ENCODE results near the gene EOLA2.
"Not testable (repeated sequence)": the region's sequence is repeated elsewhere in the genome, so short reads cannot be mapped to it uniquely, and the experiment has no call there.

EOLA2 gene

GRCh38 chrX:149938427-149938880, at the start of gene EOLA2:
TSS of gene EOLA2 (minus strand) at chrX:149938491. CDS start at chrX:149933874, 4,617 bp downstream.
- DNase-seq, result peak; percentile 40 to 97 (median 91)

- no peak for DNase-seq
Measured at GRCh38 chrX:149987613-149988012, 49.3 kb upstream of the EOLA2 start.

GRCh38 chrX:149984411-149984810, 46.1 kb upstream of the EOLA2 start:
- no peak for DNase-seq

- DNase-seq, result no peak
Measured at GRCh38 chrX:149982310-149982709, 44.0 kb upstream of the EOLA2 start.

GRCh38 chrX:149979126-149979644, 40.9 kb upstream of the EOLA2 start:
- DNase-seq, result no peak

GRCh38 chrX:149962859-149963757, 24.8 kb upstream of the EOLA2 start:
- DNase-seq, result peak in 45 of 56 donors; percentile 1 to 70 (median 16)

GRCh38 chrX:149962010-149962409, 23.7 kb upstream of the EOLA2 start:
- no peak for DNase-seq

GRCh38 chrX:149961572-149961971, 23.3 kb upstream of the EOLA2 start:
- no peak for DNase-seq

- no peak for DNase-seq
Measured at GRCh38 chrX:149950681-149951080, 12.4 kb upstream of the EOLA2 start.

- DNase-seq, result no peak
Measured at GRCh38 chrX:149949743-149950436, 11.6 kb upstream of the EOLA2 start.

- DNase-seq, result no peak
Measured at GRCh38 chrX:149948016-149948415, 9.7 kb upstream of the EOLA2 start.

GRCh38 chrX:149946932-149947331, 8.6 kb upstream of the EOLA2 start:
- DNase-seq, result not testable (repeated sequence)

- DNase-seq, result not testable (repeated sequence)
Measured at GRCh38 chrX:149945820-149946219, 7.5 kb upstream of the EOLA2 start.

- DNase-seq, result not testable (repeated sequence)
Measured at GRCh38 chrX:149945087-149945670, 6.9 kb upstream of the EOLA2 start.

- not testable (repeated sequence) for DNase-seq
Measured at GRCh38 chrX:149940674-149941024, 2.4 kb upstream of the EOLA2 start.

- peak; percentile 52 to 96 (median 88) for DNase-seq
Measured at GRCh38 chrX:149939905-149940673, 1.8 kb upstream of the EOLA2 start.

- peak in 4 of 56 donors; percentile 55 to 84 (median 64) for DNase-seq
Measured at GRCh38 chrX:149939655-149939904, 1.3 kb upstream of the EOLA2 start.

GRCh38 chrX:149938881-149939654, 777 bp upstream of the EOLA2 start:
- DNase-seq, result peak; percentile 55 to 98 (median 92)

GRCh38 chrX:149937871-149938426, 342 bp downstream of the EOLA2 start:
- DNase-seq, result peak in 3 of 56 donors; percentile 1 to 16 (median 2)

- DNase-seq, result not testable (repeated sequence)
Measured at GRCh38 chrX:149937328-149937727, 963 bp downstream of the EOLA2 start.
